ENCODE results near the gene FREY1. TPM values are rescaled to one million over a fixed set of nuclear protein-coding genes. Genes with fewer than 3 reads are reported as not detected.

FREY1 gene
- total and polyA plus RNA-seq, 2 of the 8 experiments (the other 6 are each of a cell fraction or from before 2014, with no cell fraction given), result 0.32 to 1.1 TPM

DNA sequence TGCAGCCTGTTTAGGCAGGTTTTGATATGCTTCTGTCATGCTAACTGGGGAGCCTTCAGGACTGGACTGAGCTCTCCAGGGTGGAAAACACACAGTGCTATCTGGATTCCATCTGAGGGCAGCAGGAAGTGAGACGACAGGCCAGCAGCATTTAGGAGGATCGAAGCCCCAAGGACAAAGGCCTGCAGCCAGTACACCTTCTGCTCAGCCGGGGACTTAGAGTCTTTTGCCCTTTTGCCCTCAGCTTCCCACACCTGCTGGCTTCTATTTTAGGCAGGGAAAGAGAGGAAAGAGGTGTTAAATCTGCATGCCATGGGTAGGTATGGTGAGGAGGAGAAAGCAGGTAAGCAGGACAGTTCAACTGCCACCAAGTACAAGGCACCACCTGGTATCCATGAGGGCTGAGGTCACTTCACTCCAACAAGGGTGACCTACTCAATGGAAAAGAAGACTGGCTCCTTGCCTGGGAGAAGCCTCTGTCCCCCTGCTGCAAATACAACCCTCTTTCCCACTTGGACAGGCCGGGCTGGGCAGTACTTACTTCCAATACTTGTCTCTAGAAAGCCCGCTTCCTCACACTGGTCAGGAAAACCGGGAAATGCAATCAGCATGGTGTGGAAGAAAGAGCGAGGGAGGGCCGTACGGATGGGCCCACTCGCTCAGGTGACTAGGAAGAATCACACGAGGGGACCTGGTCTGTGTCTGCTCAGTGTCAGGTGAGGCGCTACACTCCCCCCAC is 27.7 kb upstream of the FREY1 start:
- 88% methylated on average over 12 of the region's 12 CpGs; no CpG with 5 or more reads in 1 of the 2 experiments for WGBS, 2 experiments (ENCODE audit: extremely low coverage in 1 of 2, insufficient coverage in 1 of 2, insufficient read length in 1 of 2, insufficient replicate concordance in 2 of 2, low coverage in 1 of 2, low lambda C conversion rate in 2 of 2, missing lambda C conversion rate in 1 of 2)
- Histone ChIP-seq H2BK20ac (ENCODE audit: low read length) (no peak overlapping the region), H2BK15ac (ENCODE audit: low read length) (no peak overlapping the region), H2AFZ (ENCODE audit: low read length) (no peak overlapping the region), H3K14ac (ENCODE audit: insufficient read length) (no peak overlapping the region), H4K5ac (ENCODE audit: insufficient read length, low read depth, low read length) (no peak overlapping the region), H3K79me2 (ENCODE audit: control insufficient read depth in 1 of 2, insufficient read depth in 2 of 2, low read length in 2 of 2) (no peaks in the 10 kb centered on the region), H4K91ac (replicated peaks; ENCODE audit: insufficient read length, low read length) (no peak overlapping the region), H4K20me1 (replicated peaks in 1 of 2; ENCODE audit: control insufficient read depth in 1 of 2, insufficient read depth in 2 of 2, low read length in 2 of 2) (peaks cover 0 to 2% of the 10 kb centered on the region in 2 experiments), H4K8ac (ENCODE audit: extremely low read depth, insufficient read depth, low read length) (no peak overlapping the region; the same call in 1 of the 2 replicates), H3K27ac (ENCODE audit: low read depth, low read length) (no peak overlapping the region), H3K56ac (replicated peaks; ENCODE audit: insufficient read length, low read depth, low read length) (no peak overlapping the region), H3K4ac (replicated peaks; ENCODE audit: insufficient read length, low read depth, low read length) (no peak overlapping the region), H2AK5ac (ENCODE audit: low read depth, low read length) (no peak overlapping the region; the same call in 1 of the 2 replicates), H2BK12ac (ENCODE audit: low read depth, low read length) (no peak overlapping the region), H2BK5ac (ENCODE audit: low read depth, low read length) (peak overlapping the region; percentile 17; the same call in 1 of the 2 replicates), H3K23me2 (ENCODE audit: low read depth, low read length) (no peaks in the 10 kb centered on the region), H3K9me3 (ENCODE audit: insufficient read depth in 2 of 2, low read depth in 1 of 2, low read length in 1 of 2) (no peaks in the 10 kb centered on the region), H2BK120ac (replicated peaks; ENCODE audit: low read depth, low read length) (no peak overlapping the region), H3K36me3 (ENCODE audit: control insufficient read depth in 2 of 4, insufficient read depth in 4 of 4, low read length in 3 of 4) (peaks cover 9 to 26% (median 14%) of the 10 kb centered on the region in 4 experiments; a peak in 7 of 8 replicates), H3K9ac (replicated peaks in 1 of 4; ENCODE audit: extremely low read depth in 1 of 4, low read depth in 3 of 4, low read length in 3 of 4) (no peak overlapping the region), H3K79me1 (ENCODE audit: low read depth, low read length) (no peaks in the 10 kb centered on the region; the same call in 1 of the 2 replicates), H3K4me1 (replicated peaks in 1 of 4; ENCODE audit: control insufficient read depth in 3 of 4, insufficient read depth in 4 of 4, low read length in 3 of 4) (peaks cover 0 to 5% (median 0%) of the 10 kb centered on the region in 4 experiments; a peak in 1 of 7 replicates), H3K4me3 (ENCODE audit: extremely low read depth in 1 of 4, insufficient read depth in 2 of 4, low read depth in 3 of 4, low read length in 4 of 4) (no peak overlapping the region), H3K27me3 (replicated peaks in 1 of 4; ENCODE audit: control insufficient read depth in 3 of 4, extremely low read depth in 1 of 4, insufficient read depth in 3 of 4, low read length in 3 of 4) (no peaks in the 10 kb centered on the region), H3K4me2 (ENCODE audit: insufficient read depth in 1 of 2, low read depth in 2 of 2, low read length in 2 of 2) (no peak overlapping the region), H3K18ac (ENCODE audit: extremely low read depth, low read length) (no peak overlapping the region), H3K23ac (ENCODE audit: insufficient read length) (no peak overlapping the region)
- DNase-seq (ENCODE audit: low read depth in 1 of 2, low spot score in 2 of 2) (no peak), FAIRE-seq (no peak)
- CTCF ChIA-PET (ENCODE audit: partially characterized antibody), result interaction anchor here (0.9 to 2.4 kb wide), 3 partner anchors 10 to 71 kb away, joined by 3 to 8 read pairs (median 3); no protein-coding TSS in a partner anchor
- POLR2A ChIA-PET (ENCODE audit: partially characterized antibody), result interaction anchor here (0.7 to 13.6 kb wide), 3 partner anchors 11 to 71 kb away, joined by 3 to 115 read pairs (median 3); partner anchors contain the start of gene LARGE2
- TF ChIP-seq BACH1 (IDR thresholded peaks at IDR 0.05; ENCODE audit: low read length) (no peak), RXRA (IDR thresholded peaks at IDR 0.05; ENCODE audit: insufficient read depth, low read depth, low read length) (no peak), CBX5 (IDR thresholded peaks at IDR 0.05; ENCODE audit: low read depth, low read length) (no peak), MAFK (IDR thresholded peaks at IDR 0.05; ENCODE audit: low read depth, low read length) (no peak), TAF7 (optimal IDR thresholded peaks at IDR 0.05; ENCODE audit: borderline replicate concordance, low read depth, low read length) (no peak), EGR1 (IDR thresholded peaks at IDR 0.05; ENCODE audit: borderline replicate concordance, low read depth, low read length) (no peak), HDAC2 (IDR thresholded peaks at IDR 0.05; ENCODE audit: borderline replicate concordance in 1 of 2, low read depth in 2 of 2, low read length in 2 of 2) (no peak), POLR2AphosphoS5 (IDR thresholded peaks at IDR 0.05; ENCODE audit: low read depth, low read length) (no peak), CHD1 (IDR thresholded peaks at IDR 0.05; ENCODE audit: low read depth, low read length) (no peak), GABPA (IDR thresholded peaks at IDR 0.05; ENCODE audit: borderline replicate concordance, insufficient read depth, low read length) (no peak), SP2 (IDR thresholded peaks at IDR 0.05; ENCODE audit: low read length) (no peak)
- TF ChIP-seq, protein P1, sequence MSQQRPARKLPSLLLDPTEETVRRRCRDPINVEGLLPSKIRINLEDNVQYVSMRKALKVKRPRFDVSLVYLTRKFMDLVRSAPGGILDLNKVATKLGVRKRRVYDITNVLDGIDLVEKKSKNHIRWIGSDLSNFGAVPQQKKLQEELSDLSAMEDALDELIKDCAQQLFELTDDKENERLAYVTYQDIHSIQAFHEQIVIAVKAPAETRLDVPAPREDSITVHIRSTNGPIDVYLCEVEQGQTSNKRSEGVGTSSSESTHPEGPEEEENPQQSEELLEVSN (IDR thresholded peaks at IDR 0.05), result no peak
